GM19324 (cell line): ENCODE measurements around the gene PACRG.

ENCODE experiments used
- ATAC-seq: cut with Tn5 transposase; IDR thresholded peaks from one replicate; pipeline ENCODE4 v1.9.1; 2021; ENCODE audit warnings: mild to moderate bottlenecking, moderate library complexity; ENCODE audit not compliant: unreplicated experiment, low FRiP score

Gene PACRG

DNA sequence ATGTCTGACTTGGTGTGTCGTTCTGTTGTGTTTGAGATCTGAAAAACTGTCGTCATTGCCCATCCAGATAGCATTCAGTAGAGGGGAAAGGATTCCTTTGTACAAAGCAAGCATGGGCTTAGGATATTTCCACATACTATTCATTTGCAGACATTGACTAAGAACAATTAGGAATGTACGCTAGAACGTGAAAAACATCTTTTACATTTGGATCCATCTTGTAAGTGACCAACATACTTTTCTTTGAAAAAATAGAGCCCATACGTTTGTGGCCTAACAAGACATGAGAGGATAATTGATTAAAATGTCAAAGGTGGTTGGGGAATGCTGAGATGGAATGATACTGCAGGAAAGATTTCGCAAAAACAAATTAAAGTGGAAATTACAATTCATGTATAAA is 461.0 kb downstream of the PACRG start:
- ATAC-seq, result no peak

DNA sequence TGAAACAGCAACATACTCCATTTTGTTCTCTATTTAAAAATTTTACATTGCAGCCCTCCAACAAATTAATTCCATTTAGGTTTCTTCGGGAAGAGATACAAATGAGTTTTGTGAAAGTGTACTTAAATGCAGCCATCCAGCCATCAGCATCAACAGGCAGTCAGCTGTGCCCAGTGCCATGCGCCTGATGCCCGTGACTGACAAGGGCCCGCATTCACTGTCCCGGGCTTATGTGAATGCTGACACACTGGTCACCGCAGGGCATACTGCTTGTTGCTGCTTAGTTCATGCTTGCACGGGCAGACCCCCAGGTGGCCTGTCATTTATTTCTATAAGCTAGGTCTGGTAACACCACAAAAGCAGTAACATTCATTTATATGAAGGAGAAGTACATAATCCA is 461.8 kb downstream of the PACRG start:
- no peak for ATAC-seq

DNA sequence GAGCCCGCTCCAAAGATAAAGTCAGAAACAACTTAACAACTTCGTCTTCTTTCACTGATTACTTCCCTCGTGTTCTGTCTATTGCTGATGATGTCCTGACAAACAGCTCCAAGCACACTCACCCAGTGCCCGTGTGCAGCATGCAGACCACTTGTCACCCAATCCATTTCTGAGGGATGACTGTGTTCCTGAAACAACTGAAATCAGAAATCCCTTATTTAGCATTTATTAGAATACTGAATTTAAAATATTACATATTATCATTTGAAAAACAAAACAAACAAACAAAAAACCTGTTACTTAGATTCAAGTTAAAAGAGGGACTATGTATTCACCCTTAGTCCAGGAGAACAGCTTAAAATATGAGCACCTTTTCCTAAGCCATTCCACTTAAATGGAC is 463.0 kb downstream of the PACRG start:
- ATAC-seq, result no peak

DNA sequence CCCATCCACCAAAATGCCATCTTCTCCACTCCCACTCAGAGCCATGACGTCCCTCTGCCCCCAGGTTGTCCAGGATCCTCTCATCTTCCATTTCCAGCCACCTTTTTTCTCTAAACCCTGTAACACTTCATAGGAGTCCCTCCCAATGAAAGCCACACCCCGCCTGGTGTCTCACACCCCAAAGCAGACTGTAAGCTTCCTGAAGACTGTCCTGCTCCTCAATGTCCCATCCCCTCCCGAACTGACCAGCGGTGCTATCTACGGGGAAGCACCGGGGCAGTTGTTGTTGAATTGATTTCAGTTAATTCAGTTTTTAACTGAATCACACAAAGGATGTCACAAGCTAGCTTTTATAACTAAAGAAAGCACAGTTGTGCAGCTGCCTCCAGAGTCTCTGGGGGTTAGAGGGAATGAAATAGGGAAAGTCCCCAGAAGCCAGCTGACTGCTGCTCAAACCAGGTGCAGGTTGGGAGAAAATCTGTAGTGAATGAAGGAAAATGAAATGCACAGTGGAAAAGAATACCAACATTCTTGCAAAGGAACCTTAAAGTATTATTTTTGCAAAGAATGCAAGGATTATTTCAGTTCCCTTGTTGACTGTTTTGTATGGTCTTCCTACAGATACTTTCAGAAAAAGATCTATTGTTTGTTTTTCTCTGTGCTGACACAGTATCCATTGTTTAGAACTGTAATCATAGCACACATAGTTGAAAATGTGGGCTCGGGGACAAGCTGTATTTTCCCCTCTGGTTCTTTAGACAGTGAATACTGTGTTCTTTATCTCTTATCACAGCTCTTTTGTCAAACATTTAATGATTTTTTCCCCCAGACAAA is 464.1 kb downstream of the PACRG start:
- no peak for ATAC-seq

DNA sequence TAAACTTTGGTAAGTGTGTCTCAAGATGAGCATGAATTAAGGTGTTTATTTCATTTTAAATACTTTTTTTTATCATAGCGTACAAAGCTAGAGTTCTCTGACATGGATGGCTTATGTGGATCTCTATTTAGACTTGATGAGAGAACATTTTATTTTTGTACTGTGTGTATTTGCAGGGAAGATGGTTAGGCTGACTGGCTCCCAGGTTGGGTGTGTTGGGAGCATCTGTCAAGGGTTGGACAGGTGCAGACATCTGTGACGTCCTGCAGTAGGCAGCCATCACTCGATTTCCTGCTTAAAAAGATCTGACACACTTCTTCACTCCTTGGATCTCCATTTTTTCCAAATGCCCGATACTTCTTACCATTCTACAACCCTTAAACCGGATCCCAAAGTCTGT is 464.8 kb downstream of the PACRG start:
- no peak for ATAC-seq

DNA sequence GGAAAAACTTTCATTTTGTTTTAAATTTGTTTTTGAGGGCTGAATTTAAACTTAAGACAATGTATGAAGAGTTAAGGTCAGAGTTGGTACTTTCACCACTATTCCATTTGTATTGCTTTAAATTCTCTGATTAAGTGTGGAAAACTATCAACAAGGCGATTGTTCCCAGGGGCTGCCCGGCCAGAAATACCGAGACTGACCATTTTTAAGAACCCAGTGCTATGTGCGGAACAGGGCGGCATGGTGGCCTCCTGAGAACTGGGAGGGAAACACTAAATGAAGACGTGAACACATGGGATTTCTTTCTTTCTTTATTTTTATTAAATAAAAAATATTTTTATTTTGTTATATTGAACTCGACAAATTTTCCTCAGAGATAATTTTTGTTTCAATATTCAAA is 465.6 kb downstream of the PACRG start:
- no peak for ATAC-seq

DNA sequence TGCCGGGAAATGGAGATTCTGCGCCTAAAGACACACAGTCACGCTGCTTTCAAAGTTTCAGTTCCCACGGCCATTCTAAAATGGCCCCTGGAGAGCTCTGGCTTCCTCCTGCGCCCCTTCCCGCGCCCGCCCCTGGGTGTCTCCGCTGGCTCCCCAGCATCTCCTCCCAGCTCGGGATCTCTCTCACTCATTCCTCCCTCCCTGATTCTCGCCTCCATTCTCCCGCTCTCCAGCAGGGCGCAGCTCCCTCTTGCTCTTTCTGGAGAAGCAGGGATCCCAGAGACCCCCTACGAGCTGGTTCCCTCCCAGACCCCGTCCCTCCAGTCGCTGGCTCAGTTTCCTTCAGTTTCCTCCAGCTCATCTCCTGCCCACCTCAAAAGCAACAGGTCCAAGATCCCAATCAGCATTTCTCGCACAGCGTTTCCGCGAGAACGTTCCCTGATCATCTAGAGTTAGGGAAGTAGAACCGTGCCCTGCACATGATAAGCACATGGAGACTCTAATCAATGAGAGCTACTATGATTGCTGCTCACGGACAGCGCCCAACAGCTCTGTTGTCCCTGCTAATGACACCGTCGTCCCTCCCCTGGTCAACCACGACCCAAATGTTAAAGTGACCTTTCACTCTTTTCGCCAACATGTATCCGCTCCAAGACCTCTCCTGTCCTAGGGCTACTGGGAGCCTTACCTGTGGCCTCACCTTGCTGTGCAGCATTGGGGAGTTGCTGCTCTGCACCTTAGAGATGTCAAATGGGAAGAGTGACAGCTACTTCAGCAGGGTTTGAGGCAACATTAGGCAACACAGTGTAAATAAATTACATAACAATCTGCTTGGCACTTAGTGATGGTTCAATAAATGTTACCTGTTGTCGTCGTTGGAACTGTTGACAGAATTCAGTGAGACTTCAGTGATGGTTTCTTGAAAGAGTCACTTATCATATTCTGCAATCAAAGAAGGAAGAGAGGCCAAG is 468.2 kb downstream of the PACRG start:
- ATAC-seq, result no peak

DNA sequence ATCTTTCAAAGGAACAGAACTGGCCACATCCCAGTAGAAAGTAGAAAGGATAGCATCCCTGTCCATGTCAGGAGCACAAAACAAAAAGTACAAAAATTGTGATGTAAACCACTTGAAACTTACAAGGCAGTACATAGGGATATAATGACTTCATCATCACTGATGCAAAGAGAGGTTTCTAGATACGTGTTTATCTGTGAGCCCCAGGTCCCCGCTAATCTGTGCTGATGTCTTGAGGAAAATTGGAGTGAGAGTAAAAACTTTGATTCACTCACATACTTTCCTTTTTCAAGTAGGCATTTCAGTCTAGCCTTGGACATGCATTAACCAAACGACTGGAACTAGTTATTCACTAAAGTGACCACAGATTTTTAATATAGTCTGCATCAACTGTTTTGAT is 470.1 kb downstream of the PACRG start:
- no peak for ATAC-seq

DNA sequence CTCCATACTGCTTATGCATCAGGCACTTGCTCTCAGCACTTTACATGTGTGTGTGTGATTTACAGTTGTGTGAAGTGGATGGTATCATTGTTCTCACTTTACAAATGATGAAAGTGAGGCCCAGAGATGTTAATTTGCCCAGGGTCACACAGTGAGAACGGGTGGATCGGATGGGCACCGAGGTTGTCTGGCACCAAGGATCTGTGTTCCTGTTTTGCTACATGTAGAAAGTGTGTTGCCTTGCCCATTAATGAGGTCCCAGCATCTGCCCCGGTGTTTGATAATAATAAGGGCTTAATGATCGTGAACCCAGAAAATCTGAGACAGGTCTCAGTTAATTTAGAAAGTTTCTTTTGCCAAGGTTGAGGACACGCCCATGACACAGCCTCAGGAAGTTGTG is 470.6 kb downstream of the PACRG start:
- ATAC-seq, result no peak

DNA sequence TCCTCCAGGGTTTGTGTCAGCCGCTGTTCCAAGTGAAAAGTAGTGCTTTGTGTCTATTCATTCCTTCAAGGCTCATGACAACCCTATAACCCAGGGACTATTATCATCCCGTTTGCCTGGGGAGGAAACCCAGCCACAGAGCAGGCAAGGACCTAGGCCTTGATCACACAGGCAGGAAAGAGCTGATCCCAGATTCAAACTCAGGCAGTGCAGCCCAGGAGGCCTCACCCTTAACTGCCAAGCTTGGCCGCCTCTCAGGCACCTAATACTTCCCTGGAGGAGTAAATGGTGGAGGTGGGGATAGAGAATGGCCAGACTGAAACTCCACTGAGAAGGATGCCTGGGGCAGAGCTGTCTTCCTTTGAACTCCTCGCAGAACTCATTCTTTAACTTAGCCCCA is 471.6 kb downstream of the PACRG start:
- ATAC-seq, result no peak

DNA sequence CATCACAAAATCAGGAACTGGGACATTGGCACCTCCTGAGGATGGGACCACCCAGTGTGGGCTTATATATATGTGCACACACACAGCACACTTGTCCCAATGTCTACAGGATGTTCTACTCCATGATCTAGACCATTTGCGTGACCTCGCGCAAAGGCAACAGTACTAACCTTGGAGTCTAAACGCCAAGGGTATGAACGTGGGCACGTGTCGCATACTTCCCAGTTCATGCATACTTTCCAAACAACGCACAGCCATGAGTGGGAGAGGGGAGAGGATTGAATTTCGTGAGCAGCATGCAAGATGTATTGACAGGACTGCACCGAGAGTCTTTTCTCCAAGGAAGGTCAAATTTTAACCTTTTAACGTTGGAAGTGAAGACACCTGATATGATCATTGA is 472.5 kb downstream of the PACRG start:
- no peak for ATAC-seq

DNA sequence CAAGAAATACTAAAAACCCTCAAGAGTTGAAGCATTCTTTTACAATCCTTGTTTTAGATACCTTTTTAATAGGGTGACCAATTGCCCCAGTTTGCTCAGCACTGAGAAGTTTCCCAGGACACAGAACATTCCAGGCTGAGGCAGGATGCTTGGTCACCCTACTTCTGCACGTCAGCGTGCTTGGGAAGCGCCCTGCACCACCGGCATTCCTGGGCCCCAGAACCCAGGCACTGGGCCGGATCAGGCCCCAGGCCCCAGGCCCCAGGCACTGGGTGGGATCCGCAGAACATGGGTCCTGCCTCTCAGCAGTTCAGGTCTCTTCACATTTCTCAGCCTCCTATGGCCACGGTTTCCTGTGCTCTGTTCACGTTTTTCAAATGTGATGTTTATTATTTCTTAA is 472.9 kb downstream of the PACRG start:
- ATAC-seq, result no peak

DNA sequence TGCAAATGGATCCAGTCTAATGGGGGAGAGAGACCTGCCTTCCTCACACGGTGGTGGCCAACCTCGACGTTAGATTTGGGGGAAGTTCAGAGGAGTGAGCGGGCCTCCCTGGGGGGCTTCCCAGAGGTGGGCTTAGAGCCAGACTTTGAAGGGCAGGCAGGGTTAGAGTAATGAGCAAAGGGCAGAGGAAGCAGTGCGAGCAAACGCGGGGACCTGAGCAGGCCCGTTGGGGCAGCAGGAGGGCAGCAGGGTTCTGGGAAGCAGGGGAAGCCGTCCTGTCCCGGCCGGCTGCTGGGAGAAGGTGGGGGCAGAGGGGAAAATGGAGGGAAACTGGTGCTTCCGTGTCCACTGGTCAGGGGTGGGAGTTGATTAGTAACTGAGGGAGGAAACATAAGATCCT is 474.1 kb downstream of the PACRG start:
- no peak for ATAC-seq

DNA sequence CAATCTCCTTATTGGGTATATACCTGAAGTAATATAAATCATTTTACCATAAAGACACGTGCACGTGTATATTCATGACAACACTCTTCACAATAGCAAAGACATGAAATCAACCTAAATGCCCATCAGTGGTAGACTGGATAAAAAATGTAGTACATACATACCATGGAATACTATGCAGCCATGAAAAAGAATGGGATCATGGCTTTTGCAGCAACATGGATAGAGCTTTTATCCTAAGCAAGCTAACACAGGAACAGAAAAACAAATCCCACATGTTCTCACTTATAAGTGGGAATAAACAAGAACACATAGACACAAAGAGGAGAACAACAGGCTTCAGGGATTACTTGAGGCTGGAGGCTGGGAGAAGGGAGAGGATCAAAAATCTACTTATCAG is 478.4 kb downstream of the PACRG start:
- ATAC-seq, result no peak

DNA sequence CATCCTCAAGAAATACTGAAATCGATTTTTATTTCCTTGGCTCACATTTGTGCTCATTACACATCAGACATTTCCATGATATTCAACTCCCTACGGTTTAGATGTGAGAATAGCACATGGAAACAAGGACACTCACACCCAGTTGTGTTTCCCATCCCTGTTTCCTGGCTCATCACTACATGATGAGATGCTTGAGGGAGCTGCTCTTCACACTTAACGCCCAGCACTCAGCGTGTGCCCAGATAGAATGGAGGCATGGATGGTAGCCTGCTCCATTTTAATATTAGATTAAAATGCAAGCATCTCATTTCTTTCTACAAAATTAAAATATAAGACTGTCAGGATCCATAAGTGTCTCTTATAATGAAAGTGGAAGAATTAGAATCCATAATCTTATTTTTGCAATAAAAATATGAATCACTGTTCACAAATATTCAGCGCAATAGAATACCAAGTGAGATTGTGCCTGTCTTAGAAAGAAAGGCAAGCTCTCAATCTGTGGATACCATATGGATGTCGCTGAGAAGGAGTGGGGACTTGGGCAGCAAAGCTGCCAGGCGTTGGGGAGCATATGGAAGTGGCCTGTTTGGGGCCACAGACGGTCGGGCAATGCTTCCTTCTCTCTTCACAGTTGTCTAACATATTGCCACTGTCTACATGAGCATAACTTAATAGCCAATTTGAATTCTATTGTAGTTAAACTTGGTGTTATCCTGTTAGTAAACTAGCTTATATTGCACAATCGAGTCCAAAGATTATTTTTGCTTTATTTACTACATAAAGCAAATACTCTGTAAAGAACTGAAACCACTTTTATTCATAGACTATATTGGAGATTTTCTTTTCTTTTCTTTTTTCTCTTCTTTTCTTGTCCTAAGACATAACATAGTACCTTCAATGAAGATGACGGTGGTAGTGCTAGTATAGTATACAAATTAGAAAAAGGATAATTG is 479.9 kb downstream of the PACRG start:
- ATAC-seq, result no peak

DNA sequence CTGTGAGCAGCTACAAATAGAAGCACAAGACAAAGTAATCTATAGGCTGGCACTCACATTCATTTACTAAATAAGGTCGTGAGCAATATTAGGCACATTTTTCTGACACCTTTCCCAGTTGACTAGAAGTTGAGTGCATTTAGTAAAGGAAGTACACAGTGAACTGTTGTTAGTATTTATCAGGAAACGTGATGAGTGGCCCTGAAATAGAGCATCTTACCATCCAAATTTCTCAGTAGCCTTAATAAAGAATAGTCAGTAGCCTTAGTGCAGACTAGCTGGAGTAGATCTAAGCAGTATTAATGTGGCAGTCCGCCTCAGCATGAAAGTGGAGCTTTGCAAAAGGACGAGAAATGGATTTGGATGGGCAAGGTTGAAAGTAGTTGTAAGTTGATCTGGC is 481.2 kb downstream of the PACRG start:
- ATAC-seq, result no peak

DNA sequence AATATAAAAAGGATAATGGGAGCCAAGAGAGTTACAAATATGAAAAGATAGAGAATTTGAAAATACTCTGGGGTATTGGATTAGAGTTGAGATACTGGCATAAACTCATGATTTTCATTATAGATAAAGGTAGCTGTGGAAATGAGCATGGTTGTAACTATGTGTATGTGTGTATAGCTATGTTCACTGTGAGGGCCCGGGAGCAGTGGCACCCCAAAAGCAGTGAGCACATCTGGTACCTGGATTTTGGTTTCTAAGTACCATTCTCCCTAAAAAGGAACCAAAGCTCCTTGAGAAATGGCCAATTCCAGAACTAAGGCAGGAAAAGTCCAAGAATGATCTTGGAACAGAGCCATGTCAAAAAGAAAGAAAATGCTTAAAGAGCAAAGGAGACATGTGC is 484.3 kb downstream of the PACRG start:
- no peak for ATAC-seq

DNA sequence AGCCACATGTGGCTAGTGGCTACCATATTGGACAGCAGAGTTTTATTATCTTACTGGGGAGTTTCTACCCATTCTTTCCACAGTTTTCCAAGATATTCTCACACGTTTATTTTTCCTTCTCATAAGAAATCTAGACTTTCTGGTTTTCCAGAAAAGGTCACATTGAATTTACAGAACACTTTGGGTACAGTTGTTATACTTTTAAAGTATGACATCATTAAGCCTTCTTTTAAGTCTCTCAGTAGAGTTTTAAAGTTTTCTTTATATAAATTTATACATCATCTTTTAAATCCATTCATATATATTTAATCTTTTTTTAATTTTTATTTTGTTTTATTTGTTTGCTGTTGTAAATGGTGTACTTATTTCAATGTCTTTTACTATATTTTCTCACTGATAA is 486.5 kb downstream of the PACRG start:
- no peak for ATAC-seq

DNA sequence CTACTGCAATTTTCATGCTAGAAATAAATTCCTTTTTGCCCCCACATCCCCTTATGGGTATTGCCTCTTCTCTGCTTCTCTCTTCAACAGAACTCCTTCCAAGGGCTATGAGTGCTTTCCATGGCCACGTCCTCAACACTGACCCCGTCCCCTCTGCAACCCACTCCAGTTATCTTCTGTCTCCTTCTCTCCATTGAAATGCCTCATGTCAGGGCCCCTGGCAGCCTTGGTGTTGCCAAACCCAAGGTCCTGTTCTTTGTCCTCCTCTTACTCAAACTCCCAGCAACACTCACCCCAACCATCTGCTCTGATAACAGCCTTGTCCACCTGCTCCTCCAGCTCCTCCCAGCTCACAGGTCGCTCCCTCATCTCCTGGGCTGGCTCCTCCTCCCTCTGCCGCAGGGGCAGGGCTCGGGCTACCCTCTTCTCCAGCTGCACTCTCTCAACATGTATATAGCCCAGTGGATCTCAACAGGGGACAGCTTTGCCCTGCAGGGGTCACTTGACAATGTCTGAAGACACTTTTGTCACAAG is 490.7 kb downstream of the PACRG start:
- ATAC-seq, result no peak

DNA sequence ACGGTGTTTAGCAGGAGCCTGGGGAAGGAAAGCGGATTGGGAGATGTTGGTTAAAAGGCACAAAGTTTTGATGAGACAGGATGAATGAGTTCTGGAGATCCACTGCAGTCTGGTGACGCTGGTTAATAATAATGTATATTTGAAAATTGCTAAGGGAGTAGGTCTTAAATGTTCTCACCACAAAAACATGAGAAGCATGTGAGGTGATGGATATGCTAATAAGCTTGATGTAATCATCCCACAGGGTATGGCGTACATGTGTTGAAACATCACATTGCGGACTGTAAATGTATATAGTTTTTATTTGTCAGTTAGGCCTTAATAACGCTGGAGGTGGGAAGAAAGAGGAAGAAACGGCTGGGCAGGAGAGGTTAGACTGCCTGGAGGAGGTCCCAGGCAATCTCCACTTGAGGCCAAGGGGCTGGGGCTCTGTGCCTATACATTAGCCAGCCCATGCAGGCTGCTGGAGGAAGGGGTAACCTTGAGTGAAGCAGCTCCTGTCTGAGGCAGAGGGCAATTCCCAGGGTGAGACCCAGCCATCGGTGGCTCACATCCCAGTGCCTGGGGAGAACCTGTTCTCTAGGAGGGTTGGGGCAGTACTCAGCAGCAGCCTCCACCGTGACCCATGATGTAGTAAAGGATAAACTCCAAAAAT is 498.5 kb downstream of the PACRG start:
- ATAC-seq, result no peak
